B cell (primary cell): ENCODE measurements around the gene WNK2.

Source experiments
- EZH2 ChIP-seq: IDR thresholded peaks from 2 replicates; pipeline ENCODE4 v1.6.1; 2012; ENCODE audit warnings: borderline replicate concordance, low read depth, mild to moderate bottlenecking, moderate library complexity, low read length; ENCODE audit not compliant: insufficient read depth, poor library complexity, severe bottlenecking
- TF ChIP-seq, protein P1 (sequence below): fragments of 200-600 bp; IDR thresholded peaks from one replicate; pipeline ENCODE4 v1.8.0; 2022; ENCODE audit warnings: antibody characterized with exemption, mild to moderate bottlenecking

DNA sequence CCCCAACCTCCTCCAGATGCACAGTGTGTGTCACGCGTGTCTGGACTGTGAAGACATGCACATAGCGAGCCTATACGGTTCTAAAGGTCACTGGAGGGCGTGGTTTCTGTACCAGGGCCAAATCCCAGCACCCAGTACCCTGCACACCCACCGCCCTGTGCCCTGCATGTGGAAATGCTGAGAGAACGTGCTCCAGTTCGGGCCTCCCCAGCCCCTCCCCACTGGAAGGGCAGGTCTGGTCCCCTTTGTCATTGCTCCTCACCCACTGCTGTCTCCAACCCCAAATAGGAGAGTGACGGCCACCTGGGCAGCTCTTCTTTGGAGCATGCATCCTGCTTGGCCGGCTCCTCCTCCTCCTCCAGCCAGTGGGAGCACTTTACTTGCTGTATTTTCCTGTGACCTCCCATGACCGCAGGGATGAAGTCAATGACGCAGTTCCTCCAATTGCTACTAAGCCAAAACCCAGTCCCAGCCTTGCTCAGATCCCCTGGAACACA is 116.7 kb downstream of the WNK2 start:
- TF ChIP-seq, protein P1, sequence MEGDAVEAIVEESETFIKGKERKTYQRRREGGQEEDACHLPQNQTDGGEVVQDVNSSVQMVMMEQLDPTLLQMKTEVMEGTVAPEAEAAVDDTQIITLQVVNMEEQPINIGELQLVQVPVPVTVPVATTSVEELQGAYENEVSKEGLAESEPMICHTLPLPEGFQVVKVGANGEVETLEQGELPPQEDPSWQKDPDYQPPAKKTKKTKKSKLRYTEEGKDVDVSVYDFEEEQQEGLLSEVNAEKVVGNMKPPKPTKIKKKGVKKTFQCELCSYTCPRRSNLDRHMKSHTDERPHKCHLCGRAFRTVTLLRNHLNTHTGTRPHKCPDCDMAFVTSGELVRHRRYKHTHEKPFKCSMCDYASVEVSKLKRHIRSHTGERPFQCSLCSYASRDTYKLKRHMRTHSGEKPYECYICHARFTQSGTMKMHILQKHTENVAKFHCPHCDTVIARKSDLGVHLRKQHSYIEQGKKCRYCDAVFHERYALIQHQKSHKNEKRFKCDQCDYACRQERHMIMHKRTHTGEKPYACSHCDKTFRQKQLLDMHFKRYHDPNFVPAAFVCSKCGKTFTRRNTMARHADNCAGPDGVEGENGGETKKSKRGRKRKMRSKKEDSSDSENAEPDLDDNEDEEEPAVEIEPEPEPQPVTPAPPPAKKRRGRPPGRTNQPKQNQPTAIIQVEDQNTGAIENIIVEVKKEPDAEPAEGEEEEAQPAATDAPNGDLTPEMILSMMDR = no peak
- TF ChIP-seq EZH2 = no peak
